Hematopoietic multipotent progenitor cell treated with erythropoietin and hydrocortisone succinate and interleukin-3 and kit ligand, for 6 days (in vitro differentiated cells): ENCODE data around the gene CACNA1C.
"Not testable (repeated sequence)": the region's sequence is repeated elsewhere in the genome, so short reads cannot be mapped to it uniquely, and the experiment has no call there.

Experiments
- DNase-seq: peaks from one replicate; pipeline ENCODE4 v3.0.0-alpha.2; 2015

CACNA1C gene

GRCh38 chr12:2236506-2237294 is 183.9 kb downstream of the CACNA1C start:
- no peak for DNase-seq

GRCh38 chr12:2238111-2238510 is 185.3 kb downstream of the CACNA1C start:
- DNase-seq = no peak

GRCh38 chr12:2239381-2239871 is 186.6 kb downstream of the CACNA1C start:
- no peak for DNase-seq

GRCh38 chr12:2240390-2240789 is 187.6 kb downstream of the CACNA1C start:
- DNase-seq = no peak

- no peak for DNase-seq
Observed at GRCh38 chr12:2240984-2241383, 188.2 kb downstream of the CACNA1C start.

- DNase-seq = no peak
Observed at GRCh38 chr12:2242216-2242615, 189.4 kb downstream of the CACNA1C start.

GRCh38 chr12:2242816-2243215 is 190.0 kb downstream of the CACNA1C start:
- no peak for DNase-seq

GRCh38 chr12:2243275-2243674 is 190.5 kb downstream of the CACNA1C start:
- DNase-seq = no peak

- no peak for DNase-seq
Observed at GRCh38 chr12:2244013-2244861, 191.4 kb downstream of the CACNA1C start.

- no peak for DNase-seq
Observed at GRCh38 chr12:2246358-2246757, 193.6 kb downstream of the CACNA1C start.

- DNase-seq = no peak
Observed at GRCh38 chr12:2247120-2247519, 194.3 kb downstream of the CACNA1C start.

- no peak for DNase-seq
Observed at GRCh38 chr12:2247596-2247995, 194.8 kb downstream of the CACNA1C start.

GRCh38 chr12:2248087-2248900 is 195.5 kb downstream of the CACNA1C start:
- DNase-seq = no peak

GRCh38 chr12:2248901-2249381 is 196.2 kb downstream of the CACNA1C start:
- DNase-seq = no peak

- DNase-seq = no peak
Observed at GRCh38 chr12:2250797-2251196, 198.0 kb downstream of the CACNA1C start.

- DNase-seq = no peak
Observed at GRCh38 chr12:2251526-2252209, 198.9 kb downstream of the CACNA1C start.

- no peak for DNase-seq
Observed at GRCh38 chr12:2255311-2255710, 202.5 kb downstream of the CACNA1C start.

GRCh38 chr12:2255731-2256130 is 202.9 kb downstream of the CACNA1C start:
- DNase-seq = not testable (repeated sequence)

- DNase-seq = no peak
Observed at GRCh38 chr12:2256453-2256852, 203.7 kb downstream of the CACNA1C start.

GRCh38 chr12:2256915-2257314 is 204.1 kb downstream of the CACNA1C start:
- no peak for DNase-seq

GRCh38 chr12:2258025-2258424 is 205.2 kb downstream of the CACNA1C start:
- peak; percentile 33 for DNase-seq

GRCh38 chr12:2259369-2259768 is 206.6 kb downstream of the CACNA1C start:
- DNase-seq = peak; percentile 74
